ENCODE results near the gene OTUB2.

- TF ChIP-seq CTCF (IDR thresholded peaks at IDR 0.05) (no peak), POLR2A (IDR thresholded peaks at IDR 0.05) (no peak)
Observed at GRCh38 chr14:93984070-93984469, 42.1 kb upstream of the OTUB2 start.
